A549 (cell line): ENCODE results near the gene GAL3ST2. TPM values are rescaled to one million over a fixed set of nuclear protein-coding genes. Genes with fewer than 3 reads are reported as not detected.

Source experiments
- ATAC-seq, 2 experiments: fragments of 200-7000 bp in 1 of 2; fragments of >200 bp in 1 of 2; cut with Nextera tagmentation in 1 of 2; cut with Tn5 transposase in 1 of 2; 3 replicates each; pipeline versions ENCODE4 v1.8.0 to v1.9.1; 2018 to 2020; ENCODE audit warnings: mild to moderate bottlenecking in 1 of 2, moderate library complexity in 1 of 2
- CTCF ChIA-PET: fragments of 300-600 bp; sonication (Branson Sonifier 250); formaldehyde crosslinking; extraction: SDS; loops from one replicate; lab custom pipeline; 2021; ENCODE audit warnings: antibody characterized with exemption, inconsistent platforms; lab: Yijun Ruan, JAX
- POLR2A ChIA-PET: fragments of 350-600 bp; formaldehyde crosslinking; extraction: SDS; loops from one replicate; lab custom pipeline; 2021; ENCODE audit warnings: antibody characterized with exemption, inconsistent platforms; lab: Yijun Ruan, JAX
- DNase-seq, 2 experiments: peaks; one replicate each; pipeline versions ENCODE4 v3.0.0 to v3.0.0-alpha.2; 2011 to 2016; ENCODE audit warnings: low read depth in 1 of 2, low spot score in 1 of 2
- FAIRE-seq: peaks from 2 replicates; lab custom pipeline; 2011; peaks lifted over from hg19 to GRCh38; lab: Jason Lieb, UNC
- H3K27ac ChIP-seq, 2 experiments: fragments of >200 bp; sonication (Bioruptor Twin); formaldehyde crosslinking; 3 replicates each; pipeline ENCODE4 v1.5.1; 2016 to 2017
- H3K4me1 ChIP-seq: fragments of >200 bp; sonication (Bioruptor Twin); formaldehyde crosslinking; 3 replicates; pipeline ENCODE4 v1.6.1; 2016
- H3K4me2 ChIP-seq: fragments of >200 bp; sonication (Bioruptor Twin); formaldehyde crosslinking; 3 replicates; pipeline ENCODE4 v1.6.1; 2016
- H3K4me3 ChIP-seq: fragments of >200 bp; sonication (Bioruptor Twin); formaldehyde crosslinking; 3 replicates; pipeline ENCODE4 v1.5.1; 2016
- H3K9me3 ChIP-seq: fragments of >200 bp; sonication (Bioruptor Twin); formaldehyde crosslinking; 3 replicates; pipeline ENCODE4 v1.6.1; 2016
- CBX2 ChIP-seq: fragments of 200-600 bp; sonication (generic); IDR thresholded peaks from 2 replicates; pipeline ENCODE4 v1.6.1; 2016; ENCODE audit warnings: low read depth, mild to moderate bottlenecking, borderline replicate concordance
- CEBPB ChIP-seq, 2 experiments: fragments of >200 bp in 1 of 2; sonication (Bioruptor Twin) in 1 of 2; formaldehyde crosslinking in 1 of 2; IDR thresholded peaks; 2 replicates each; pipeline ENCODE4 v1.6.1; 2012 to 2016
- CHD4 ChIP-seq: fragments of 200-600 bp; sonication (generic); IDR thresholded peaks from 2 replicates; pipeline ENCODE4 v1.6.1; 2016; ENCODE audit warnings: antibody characterized with exemption, mild to moderate bottlenecking, borderline replicate concordance
- EHF ChIP-seq: fragments of 250-450 bp; sonication (Bioruptor Pico); IDR thresholded peaks from 2 replicates; pipeline ENCODE4 v1.5.0; 2020; ENCODE audit warnings: mild to moderate bottlenecking
- ELK1 ChIP-seq: fragments of 150-350 bp; IDR thresholded peaks from 2 replicates; pipeline ENCODE4 v1.6.1; 2014; ENCODE audit warnings: low read depth, mild to moderate bottlenecking, low read length
- EP300 ChIP-seq, 2 experiments: fragments of >200 bp; sonication (Bioruptor Twin); formaldehyde crosslinking; IDR thresholded peaks; 2 replicates in 1 of 2; 3 replicates in 1 of 2; pipeline ENCODE4 v1.6.1; 2016 to 2017
- ESRRA ChIP-seq: fragments of 150-350 bp; IDR thresholded peaks from 2 replicates; pipeline ENCODE4 v1.6.1; 2014; ENCODE audit warnings: mild to moderate bottlenecking, low read length, borderline replicate concordance
- FOSB ChIP-seq: fragments of 250-450 bp; sonication (Bioruptor Pico); IDR thresholded peaks from 2 replicates; pipeline ENCODE4 v1.5.0; 2020; ENCODE audit warnings: mild to moderate bottlenecking, moderate library complexity
- FOXS1 ChIP-seq: fragments of 250-450 bp; sonication (Bioruptor Pico); IDR thresholded peaks from 2 replicates; pipeline ENCODE4 v1.5.0; 2020; ENCODE audit warnings: mild to moderate bottlenecking, moderate library complexity
- GATA3 ChIP-seq: IDR thresholded peaks from 2 replicates; pipeline ENCODE4 v1.6.1; 2012; ENCODE audit warnings: borderline replicate concordance
- HDAC2 ChIP-seq: fragments of 200-600 bp; sonication (generic); IDR thresholded peaks from 2 replicates; pipeline ENCODE4 v1.6.1; 2016
- HOXA7 ChIP-seq: fragments of 250-450 bp; sonication (Bioruptor Pico); IDR thresholded peaks from 2 replicates; pipeline ENCODE4 v1.5.0; 2020; ENCODE audit warnings: mild to moderate bottlenecking, moderate library complexity
- JUN ChIP-seq, 2 experiments: fragments of >200 bp; sonication (Bioruptor Twin); formaldehyde crosslinking; IDR thresholded peaks; 2 replicates in 1 of 2; 3 replicates in 1 of 2; pipeline ENCODE4 v1.6.1; 2016 to 2017
- KDM5A ChIP-seq: fragments of 200-600 bp; sonication (generic); IDR thresholded peaks from 2 replicates; pipeline ENCODE4 v1.6.1; 2016; ENCODE audit warnings: antibody characterized with exemption, mild to moderate bottlenecking
- MAX ChIP-seq: IDR thresholded peaks from 2 replicates; pipeline ENCODE4 v1.6.1; 2012
- MAZ ChIP-seq: fragments of 150-350 bp; IDR thresholded peaks from 2 replicates; pipeline ENCODE4 v1.6.1; 2014; ENCODE audit warnings: antibody characterized with exemption, low read depth, low read length, borderline replicate concordance
- NR3C1 ChIP-seq: fragments of >200 bp; sonication (Bioruptor Twin); formaldehyde crosslinking; IDR thresholded peaks from 3 replicates; pipeline ENCODE4 v1.6.1; 2017
- PHF8 ChIP-seq: fragments of 200-600 bp; sonication (generic); IDR thresholded peaks from 2 replicates; pipeline ENCODE4 v1.6.1; 2016; ENCODE audit warnings: low read depth, mild to moderate bottlenecking, antibody characterized with exemption, moderate library complexity, borderline replicate concordance
- RAD21 ChIP-seq, 2 experiments: fragments of >200 bp in 1 of 2; sonication (Bioruptor Twin) in 1 of 2; formaldehyde crosslinking in 1 of 2; IDR thresholded peaks in 1 of 2; conservative IDR thresholded peaks in 1 of 2; 2 replicates in 1 of 2; 3 replicates in 1 of 2; pipeline ENCODE4 v1.6.1; 2012 to 2018; ENCODE audit warnings: inconsistent platforms in 1 of 2
- RARB ChIP-seq: fragments of 250-450 bp; sonication (Bioruptor Pico); IDR thresholded peaks from 2 replicates; pipeline ENCODE4 v1.8.0; 2021; ENCODE audit warnings: mild to moderate bottlenecking, moderate library complexity
- RFX5 ChIP-seq: fragments of 450-650 bp; IDR thresholded peaks from 2 replicates; pipeline ENCODE4 v1.7.1; 2014; ENCODE audit warnings: antibody characterized with exemption, mild to moderate bottlenecking, moderate library complexity
- SREBF2 ChIP-seq: fragments of 450-650 bp; IDR thresholded peaks from 2 replicates; pipeline ENCODE4 v1.6.1; 2014; ENCODE audit warnings: mild to moderate bottlenecking, moderate library complexity
- ZC3H11A ChIP-seq: fragments of 450-650 bp; IDR thresholded peaks from 2 replicates; pipeline ENCODE4 v1.6.1; 2014; ENCODE audit warnings: antibody characterized with exemption, mild to moderate bottlenecking
- ZFP36 ChIP-seq: fragments of 450-650 bp; IDR thresholded peaks from 2 replicates; pipeline ENCODE4 v1.6.1; 2014; ENCODE audit warnings: borderline replicate concordance; ENCODE audit not compliant: partially characterized antibody
- WGBS: methylation state at CpG from one replicate; pipeline ENCODE4 v1.1.6; 2017; ENCODE audit errors: missing lambda C conversion rate; 5-methylcytosine and 5-hydroxymethylcytosine counted together
- polyA plus RNA-seq, 4 experiments: library from polyadenylated mRNA; depleted of rRNA in 3 of 4; stranded (reverse); fragments of >200 nt; fragmentation: RNase III in 1 of 4; extraction: RNeasy Plus Mini Kit Qiagen cat#74134 plus additional on column Dnase treatment in 1 of 4; gene quantifications; 2 replicates in 3 of 4; 3 replicates in 1 of 4; pipeline ENCODE4 v1.2.3, GENCODE V29; 2011 to 2017
- TF ChIP-seq, protein P1 (sequence below): fragments of 450-650 bp; IDR thresholded peaks from 2 replicates; pipeline ENCODE4 v1.6.1; 2014; ENCODE audit warnings: antibody characterized with exemption
- TF ChIP-seq, protein P2 (sequence below): fragments of >200 bp; sonication (Bioruptor Twin); formaldehyde crosslinking; IDR thresholded peaks from 3 replicates; pipeline ENCODE4 v1.5.1; 2016
- TF ChIP-seq, protein P3 (sequence below): IDR thresholded peaks from 2 replicates; pipeline ENCODE4 v1.6.1; 2012; ENCODE audit warnings: low read depth, borderline replicate concordance
- TF ChIP-seq, protein P4 (sequence below): fragments of 200-600 bp; sonication (generic); IDR thresholded peaks from 2 replicates; pipeline ENCODE4 v1.6.1; 2016; ENCODE audit warnings: antibody characterized with exemption, mild to moderate bottlenecking, moderate library complexity

The GAL3ST2 gene
- polyA plus RNA-seq, 2 of the 4 experiments (the other 2 are of a cell fraction): 0.61 TPM; not detected in 1

DNA sequence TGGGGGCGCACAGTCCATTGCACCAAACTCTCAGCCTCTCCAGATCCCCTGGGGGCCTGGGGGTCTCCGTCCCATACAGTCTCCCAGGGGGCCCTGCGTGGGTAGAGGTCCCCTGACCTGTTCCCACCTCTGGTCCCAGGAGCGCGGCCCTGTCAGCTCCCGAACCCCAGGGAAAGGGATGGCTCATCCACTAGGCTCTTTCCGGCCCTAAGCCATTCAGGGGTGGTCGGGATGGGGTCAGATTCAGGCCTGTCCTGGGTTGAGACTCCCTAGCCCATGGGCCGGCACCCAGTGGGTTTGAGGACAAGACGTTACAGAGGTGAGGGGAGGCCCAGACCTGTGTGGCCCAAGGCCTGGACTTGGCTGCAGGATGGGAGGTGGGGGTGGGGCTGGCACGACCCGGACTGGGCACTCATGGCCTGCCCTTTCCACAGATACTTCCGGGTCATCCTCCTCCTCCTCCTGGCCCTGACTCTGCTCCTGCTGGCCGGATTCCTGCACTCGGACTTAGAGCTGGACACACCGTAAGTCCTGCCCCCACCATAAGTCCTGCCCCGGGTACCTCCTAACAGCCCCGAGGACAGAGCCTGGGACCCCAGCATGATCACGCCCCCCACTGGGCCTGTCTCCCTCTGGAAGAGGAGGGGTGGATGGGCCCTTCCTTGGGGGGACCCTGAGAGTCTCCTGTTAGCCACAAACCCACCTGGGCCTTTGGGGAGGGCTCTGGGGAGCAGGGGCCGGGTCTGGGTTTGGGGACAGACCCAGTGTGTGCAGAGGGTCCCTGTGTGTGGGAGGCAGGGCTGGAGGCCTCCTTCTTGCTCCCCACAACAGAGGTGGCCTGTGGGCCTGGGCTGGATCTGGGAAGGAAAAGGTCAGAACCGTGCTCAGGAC, 22.3 kb downstream of the GAL3ST2 start:
- TF ChIP-seq RAD21 (conservative IDR thresholded peaks at IDR 0.05 in 1 of 2, IDR thresholded peaks at IDR 0.05 in 1 of 2) (no peak), EHF (CRISPR knock-in tag) (no peak), ZFP36 (no peak), GATA3 (no peak), SREBF2 (no peak), CEBPB (IDR thresholded peaks at IDR 0.05) (no peak), RARB (CRISPR knock-in tag) (no peak), FOXS1 (CRISPR knock-in tag) (no peak), RFX5 (no peak), JUN (IDR thresholded peaks at IDR 0.05) (no peak), ESRRA (no peak), HDAC2 (no peak), MAX (no peak)
- TF ChIP-seq, protein P1, sequence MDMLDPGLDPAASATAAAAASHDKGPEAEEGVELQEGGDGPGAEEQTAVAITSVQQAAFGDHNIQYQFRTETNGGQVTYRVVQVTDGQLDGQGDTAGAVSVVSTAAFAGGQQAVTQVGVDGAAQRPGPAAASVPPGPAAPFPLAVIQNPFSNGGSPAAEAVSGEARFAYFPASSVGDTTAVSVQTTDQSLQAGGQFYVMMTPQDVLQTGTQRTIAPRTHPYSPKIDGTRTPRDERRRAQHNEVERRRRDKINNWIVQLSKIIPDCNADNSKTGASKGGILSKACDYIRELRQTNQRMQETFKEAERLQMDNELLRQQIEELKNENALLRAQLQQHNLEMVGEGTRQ: no peak
- TF ChIP-seq, protein P2, sequence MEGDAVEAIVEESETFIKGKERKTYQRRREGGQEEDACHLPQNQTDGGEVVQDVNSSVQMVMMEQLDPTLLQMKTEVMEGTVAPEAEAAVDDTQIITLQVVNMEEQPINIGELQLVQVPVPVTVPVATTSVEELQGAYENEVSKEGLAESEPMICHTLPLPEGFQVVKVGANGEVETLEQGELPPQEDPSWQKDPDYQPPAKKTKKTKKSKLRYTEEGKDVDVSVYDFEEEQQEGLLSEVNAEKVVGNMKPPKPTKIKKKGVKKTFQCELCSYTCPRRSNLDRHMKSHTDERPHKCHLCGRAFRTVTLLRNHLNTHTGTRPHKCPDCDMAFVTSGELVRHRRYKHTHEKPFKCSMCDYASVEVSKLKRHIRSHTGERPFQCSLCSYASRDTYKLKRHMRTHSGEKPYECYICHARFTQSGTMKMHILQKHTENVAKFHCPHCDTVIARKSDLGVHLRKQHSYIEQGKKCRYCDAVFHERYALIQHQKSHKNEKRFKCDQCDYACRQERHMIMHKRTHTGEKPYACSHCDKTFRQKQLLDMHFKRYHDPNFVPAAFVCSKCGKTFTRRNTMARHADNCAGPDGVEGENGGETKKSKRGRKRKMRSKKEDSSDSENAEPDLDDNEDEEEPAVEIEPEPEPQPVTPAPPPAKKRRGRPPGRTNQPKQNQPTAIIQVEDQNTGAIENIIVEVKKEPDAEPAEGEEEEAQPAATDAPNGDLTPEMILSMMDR: no peak
- DNase-seq (no peak), FAIRE-seq (no peak), ATAC-seq (no peak)
- ChIA-PET CTCF (no interaction called here), POLR2A (no interaction called here)
- no peak overlapping the region for H3K4me3 ChIP-seq
- 87% methylated on average over 17 of the region's 21 CpGs for WGBS
- H3K4me2 ChIP-seq: no peak overlapping the region
- H3K27ac ChIP-seq: no peak overlapping the region
- peaks cover 7% of the 10 kb centered on the region; the same call in 1 of the 3 replicates for H3K4me1 ChIP-seq
- H3K9me3 ChIP-seq: no peaks in the 10 kb centered on the region

DNA sequence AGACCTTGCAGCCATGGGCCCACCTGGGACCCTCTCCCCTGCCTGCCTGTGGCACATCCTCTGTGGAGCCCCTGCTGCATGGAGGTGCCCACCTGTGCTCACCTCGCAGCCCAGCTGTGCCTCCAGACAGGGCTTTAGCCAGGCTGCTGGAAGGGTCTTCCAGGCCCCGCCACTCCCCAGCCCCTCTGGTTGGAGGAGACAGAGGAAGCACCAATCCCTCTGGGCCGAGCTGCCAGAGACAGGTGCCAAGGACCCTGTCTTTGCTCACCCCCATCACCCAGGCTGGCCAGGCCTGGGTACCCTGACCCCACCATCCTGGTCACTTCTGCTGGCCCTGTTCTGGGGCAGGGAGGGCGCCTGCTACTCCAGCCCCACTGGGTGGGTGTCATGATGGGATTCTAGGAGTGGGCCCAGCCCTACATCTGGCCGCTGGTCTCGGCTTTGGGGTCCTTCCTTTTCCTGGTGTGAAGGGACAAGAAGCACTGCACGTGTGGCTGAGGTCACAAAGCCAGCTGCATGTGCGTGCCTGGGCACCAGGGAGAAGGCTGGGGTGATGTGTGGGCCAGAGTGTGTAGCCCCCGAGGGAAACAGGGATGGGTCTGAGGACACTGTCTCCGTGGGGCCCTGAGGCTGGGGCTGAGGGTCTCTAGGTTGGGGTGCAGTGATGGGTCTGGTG, 23.0 kb downstream of the GAL3ST2 start:
- no peak for DNase-seq
- WGBS: 83% methylated on average over 6 of the region's 10 CpGs
- no peaks in the 10 kb centered on the region for H3K9me3 ChIP-seq
- H3K4me2 ChIP-seq: no peak overlapping the region
- ChIA-PET CTCF (no interaction called here), POLR2A (no interaction called here)
- H3K4me1 ChIP-seq: peaks cover 13% of the 10 kb centered on the region
- no peak for FAIRE-seq
- no peak for ATAC-seq
- H3K4me3 ChIP-seq: no peak overlapping the region
- no peak overlapping the region for H3K27ac ChIP-seq
- TF ChIP-seq MAZ: no peak
- no peak for TF ChIP-seq EP300 (IDR thresholded peaks at IDR 0.05)
- TF ChIP-seq PHF8: no peak
- no peak for TF ChIP-seq RARB (CRISPR knock-in tag)
- no peak for TF ChIP-seq CHD4
- TF ChIP-seq FOSB (CRISPR knock-in tag): no peak
- TF ChIP-seq NR3C1: no peak
- TF ChIP-seq HDAC2: no peak
- no peak for TF ChIP-seq JUN (IDR thresholded peaks at IDR 0.05)
- TF ChIP-seq, protein P3, sequence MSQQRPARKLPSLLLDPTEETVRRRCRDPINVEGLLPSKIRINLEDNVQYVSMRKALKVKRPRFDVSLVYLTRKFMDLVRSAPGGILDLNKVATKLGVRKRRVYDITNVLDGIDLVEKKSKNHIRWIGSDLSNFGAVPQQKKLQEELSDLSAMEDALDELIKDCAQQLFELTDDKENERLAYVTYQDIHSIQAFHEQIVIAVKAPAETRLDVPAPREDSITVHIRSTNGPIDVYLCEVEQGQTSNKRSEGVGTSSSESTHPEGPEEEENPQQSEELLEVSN: no peak
- no peak for TF ChIP-seq ZC3H11A
- TF ChIP-seq HOXA7 (CRISPR knock-in tag): no peak
- no peak for TF ChIP-seq CBX2
- no peak for TF ChIP-seq RAD21 (conservative IDR thresholded peaks at IDR 0.05 in 1 of 2, IDR thresholded peaks at IDR 0.05 in 1 of 2)
- TF ChIP-seq KDM5A: no peak
- TF ChIP-seq RFX5: no peak
- TF ChIP-seq ELK1: no peak
- TF ChIP-seq, protein P4, sequence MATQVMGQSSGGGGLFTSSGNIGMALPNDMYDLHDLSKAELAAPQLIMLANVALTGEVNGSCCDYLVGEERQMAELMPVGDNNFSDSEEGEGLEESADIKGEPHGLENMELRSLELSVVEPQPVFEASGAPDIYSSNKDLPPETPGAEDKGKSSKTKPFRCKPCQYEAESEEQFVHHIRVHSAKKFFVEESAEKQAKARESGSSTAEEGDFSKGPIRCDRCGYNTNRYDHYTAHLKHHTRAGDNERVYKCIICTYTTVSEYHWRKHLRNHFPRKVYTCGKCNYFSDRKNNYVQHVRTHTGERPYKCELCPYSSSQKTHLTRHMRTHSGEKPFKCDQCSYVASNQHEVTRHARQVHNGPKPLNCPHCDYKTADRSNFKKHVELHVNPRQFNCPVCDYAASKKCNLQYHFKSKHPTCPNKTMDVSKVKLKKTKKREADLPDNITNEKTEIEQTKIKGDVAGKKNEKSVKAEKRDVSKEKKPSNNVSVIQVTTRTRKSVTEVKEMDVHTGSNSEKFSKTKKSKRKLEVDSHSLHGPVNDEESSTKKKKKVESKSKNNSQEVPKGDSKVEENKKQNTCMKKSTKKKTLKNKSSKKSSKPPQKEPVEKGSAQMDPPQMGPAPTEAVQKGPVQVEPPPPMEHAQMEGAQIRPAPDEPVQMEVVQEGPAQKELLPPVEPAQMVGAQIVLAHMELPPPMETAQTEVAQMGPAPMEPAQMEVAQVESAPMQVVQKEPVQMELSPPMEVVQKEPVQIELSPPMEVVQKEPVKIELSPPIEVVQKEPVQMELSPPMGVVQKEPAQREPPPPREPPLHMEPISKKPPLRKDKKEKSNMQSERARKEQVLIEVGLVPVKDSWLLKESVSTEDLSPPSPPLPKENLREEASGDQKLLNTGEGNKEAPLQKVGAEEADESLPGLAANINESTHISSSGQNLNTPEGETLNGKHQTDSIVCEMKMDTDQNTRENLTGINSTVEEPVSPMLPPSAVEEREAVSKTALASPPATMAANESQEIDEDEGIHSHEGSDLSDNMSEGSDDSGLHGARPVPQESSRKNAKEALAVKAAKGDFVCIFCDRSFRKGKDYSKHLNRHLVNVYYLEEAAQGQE: no peak
